ENCODE results near the gene NAA40. TPM values are rescaled to one million over a fixed set of nuclear protein-coding genes. Genes with fewer than 3 reads are reported as not detected.
A peak's percentile ranks its signal among the peaks of the same experiment; 100 is the strongest.

Gene NAA40
- total and polyA plus RNA-seq, 2 of the 13 experiments (the other 11 are each of a cell fraction or from before 2014, with no cell fraction given), result 11.1 to 17.9 TPM

GRCh38 chr11:63916837-63917691 is 21.7 kb upstream of the NAA40 start, which contains the start of gene RCOR2 (continued):
- TF ChIP-seq GPBP1L1 (CRISPR knock-in tag; IDR thresholded peaks at IDR 0.05) (no peak), ZNF280B (CRISPR knock-in tag; IDR thresholded peaks at IDR 0.05; ENCODE audit: borderline replicate concordance) (no peak), HNF4A (CRISPR knock-in tag; IDR thresholded peaks at IDR 0.05) (no peak), XRCC5 (optimal IDR thresholded peaks at IDR 0.05; ENCODE audit: low read length) (no peak), SP140L (CRISPR knock-in tag; IDR thresholded peaks at IDR 0.05; ENCODE audit: borderline replicate concordance) (no peak), ELK4 (CRISPR knock-in tag; IDR thresholded peaks at IDR 0.05; ENCODE audit: borderline replicate concordance) (no peak), MAF1 (CRISPR knock-in tag; IDR thresholded peaks at IDR 0.05; ENCODE audit: borderline replicate concordance) (no peak), ZNF468 (CRISPR knock-in tag; IDR thresholded peaks at IDR 0.05) (no peak), ZNF235 (CRISPR knock-in tag; IDR thresholded peaks at IDR 0.05; ENCODE audit: borderline replicate concordance) (no peak), ZHX1 (CRISPR knock-in tag; IDR thresholded peaks at IDR 0.05; ENCODE audit: low read depth) (0 out of 2 replicates have a peak, but pooled peaks have one; percentile 14), MIER2 (CRISPR knock-in tag; IDR thresholded peaks at IDR 0.05) (no peak), RFXANK (CRISPR knock-in tag; IDR thresholded peaks at IDR 0.05) (no peak), NFE2 (CRISPR knock-in tag; IDR thresholded peaks at IDR 0.05) (no peak), ZNF616 (CRISPR knock-in tag; IDR thresholded peaks at IDR 0.05; ENCODE audit: low read depth) (no peak), ZNF350 (CRISPR knock-in tag; IDR thresholded peaks at IDR 0.05; ENCODE audit: borderline replicate concordance, low read depth) (0 out of 2 replicates have a peak, but pooled peaks have one; percentile 45), ZNF556 (CRISPR knock-in tag; IDR thresholded peaks at IDR 0.05; ENCODE audit: borderline replicate concordance) (no peak), ZNF749 (CRISPR knock-in tag; IDR thresholded peaks at IDR 0.05; ENCODE audit: borderline replicate concordance) (no peak), JUNB (CRISPR knock-in tag; IDR thresholded peaks at IDR 0.05; ENCODE audit: borderline replicate concordance) (no peak), POLR2A (IDR thresholded peaks at IDR 0.05; ENCODE audit: insufficient read depth in 1 of 2, low read depth in 2 of 2, low read length in 2 of 2) (no peak), PCBP1 (IDR thresholded peaks at IDR 0.05; ENCODE audit: borderline replicate concordance, low read depth, low read length) (peak; percentile 53; the same call in 1 of the 2 replicates)
